Body of pancreas (tissue), 4 donors: ENCODE measurements around the gene LMBR1. TPM values are rescaled to one million over a fixed set of nuclear protein-coding genes. Genes with fewer than 3 reads are reported as not detected.

ENCODE experiments used
- ATAC-seq: fragments of 150-250 bp; one replicate; pipeline ENCODE4 v1.9.1; 2016
- DNase-seq, 4 donors: peaks; one replicate each; pipeline ENCODE4 v3.0.0-alpha.2; 2019
- H3K27ac ChIP-seq, 4 donors: fragments of 200-600 bp; sonication (generic); 1 replicate in 3 of 4; 2 replicates in 1 of 4; pipeline versions ENCODE4 v1.5.1 to v1.6.1; 2016 to 2019; ENCODE audit warnings: mild to moderate bottlenecking in 1 of 4, mixed read lengths in 1 of 4, moderate library complexity in 1 of 4
- H3K27me3 ChIP-seq, 2 donors: fragments of 200-600 bp; sonication (generic); one replicate each; pipeline ENCODE4 v1.6.0; 2016; ENCODE audit warnings: mild to moderate bottlenecking in 1 of 2
- H3K36me3 ChIP-seq, 2 donors: fragments of 200-600 bp; sonication (generic); replicated peaks in 1 of 2; 2 replicates each; pipeline ENCODE4 v1.5.1; 2016; ENCODE audit warnings: low read depth in 2 of 2; ENCODE audit not compliant: insufficient read depth in 1 of 2
- H3K4me1 ChIP-seq: fragments of 200-600 bp; sonication (generic); one replicate; pipeline ENCODE4 v1.6.0; 2016
- H3K4me3 ChIP-seq, 2 donors: fragments of 200-600 bp; sonication (generic); 1 replicate in 1 of 2; 2 replicates in 1 of 2; pipeline ENCODE4 v1.5.1; 2016 to 2019
- H3K9me3 ChIP-seq, 3 donors: fragments of 200-600 bp; sonication (generic); 1 replicate in 2 of 3; 2 replicates in 1 of 3; pipeline ENCODE4 v1.5.1; 2016
- CTCF ChIP-seq, 7 experiments: fragments of 450-650 bp in 4 of 7; fragments of 200-600 bp in 3 of 7; sonication (generic) in 3 of 7; IDR thresholded peaks; one replicate each; pipeline ENCODE4 v1.5.1; 2016 to 2019; ENCODE audit warnings: antibody characterized with exemption in 7 of 7
- POLR2A ChIP-seq, 3 donors: fragments of 450-650 bp; IDR thresholded peaks; one replicate each; pipeline ENCODE4 v1.6.1; 2016; ENCODE audit warnings: antibody characterized with exemption in 3 of 3, mild to moderate bottlenecking in 2 of 3
- WGBS, 2 donors: methylation state at CpG; one replicate each; pipeline ENCODE4 v1.1.5; 2017; 5-methylcytosine and 5-hydroxymethylcytosine counted together
- intact Hi-C: fragments of 100-400 bp; cut with DNase I; formaldehyde crosslinking; loops from one replicate; pipeline ENCODE4 v1.15.1; 2023
- total RNA-seq, 2 donors: library from RNA; depleted of rRNA; stranded (reverse); fragments of >200 nt; gene quantifications; one replicate each; pipeline ENCODE4 v1.1.0, GENCODE V29; 2016

LMBR1 gene
- total RNA-seq, 2 donors from 2014 or later: 23.4 to 54.0 TPM

- 74 to 84% methylated on average over 10 to 13 of the region's 13 CpGs for WGBS, 2 donors
- DNase-seq: no peak
- H3K36me3 ChIP-seq: no peaks in the 10 kb centered on the region
Observed at GRCh38 chr7:156642306-156643045, 250.5 kb downstream of the LMBR1 start.

GRCh38 chr7:156640949-156641485 is 252.0 kb downstream of the LMBR1 start:
- peak; percentile 50 to 59 (median 56) for DNase-seq
- Histone ChIP-seq H3K27me3 (no peaks in the 10 kb centered on the region), H3K9me3 (no peaks in the 10 kb centered on the region), H3K4me3 (peak overlapping the region; percentile 66 to 71), H3K36me3 (no peaks in the 10 kb centered on the region), H3K27ac (peak overlapping the region; percentile 51 to 82 (median 75)), H3K4me1 (peaks cover 18% of the 10 kb centered on the region)
- intact Hi-C loops: no loop called here
- no peak for TF ChIP-seq CTCF (IDR thresholded peaks at IDR 0.05)
- TF ChIP-seq POLR2A (IDR thresholded peaks at IDR 0.05): peak in 1 of 3 donors; percentile 36
- peak; percentile 54 for ATAC-seq
- 2 to 3% methylated on average over 15 to 30 of the region's 30 CpGs for WGBS, 2 donors

More at GRCh38 chr7:156642306-156643045, 250.5 kb downstream of the LMBR1 start:
- no peak for ATAC-seq
- H3K27ac ChIP-seq: no peak overlapping the region
- H3K4me3 ChIP-seq: no peak overlapping the region
- H3K9me3 ChIP-seq: no peaks in the 10 kb centered on the region
- no peaks in the 10 kb centered on the region for H3K27me3 ChIP-seq
- intact Hi-C loops: no loop called here
- no peak for TF ChIP-seq CTCF (IDR thresholded peaks at IDR 0.05)
- TF ChIP-seq POLR2A (IDR thresholded peaks at IDR 0.05): no peak
- H3K4me1 ChIP-seq: peaks cover 18% of the 10 kb centered on the region

- peak; percentile 99 for ATAC-seq
- DNase-seq: peak; percentile 97 to 99 (median 98)
- TF ChIP-seq CTCF (IDR thresholded peaks at IDR 0.05): no peak
- peak; percentile 36 to 77 (median 67) for TF ChIP-seq POLR2A (IDR thresholded peaks at IDR 0.05)
Observed at GRCh38 chr7:156640257-156640948, 252.6 kb downstream of the LMBR1 start, which contains the start of gene RNF32. Gene RNF32, plus strand, starts transcription at chr7:156640774. Its CDS starts 3,104 bp downstream, at chr7:156643878.

GRCh38 chr7:156639426-156640256 is 253.3 kb downstream of the LMBR1 start:
- Histone ChIP-seq H3K27me3 (no peaks in the 10 kb centered on the region), H3K9me3 (no peaks in the 10 kb centered on the region), H3K36me3 (no peaks in the 10 kb centered on the region), H3K4me3 (peak overlapping the region; percentile 66 to 71), H3K4me1 (peaks cover 18% of the 10 kb centered on the region), H3K27ac (peak overlapping the region; percentile 51 to 82 (median 75))
- WGBS, 2 donors: 51 to 87% methylated on average over 35 to 50 of the region's 52 CpGs
- DNase-seq (peak; percentile 12 to 22 (median 18)), ATAC-seq (no peak)
- no peak for TF ChIP-seq CTCF (IDR thresholded peaks at IDR 0.05)
- intact Hi-C loops: no loop called here

More at GRCh38 chr7:156640257-156640948, 252.6 kb downstream of the LMBR1 start, which contains the start of gene RNF32:
- H3K9me3 ChIP-seq: no peaks in the 10 kb centered on the region
- H3K27me3 ChIP-seq: no peaks in the 10 kb centered on the region
- peaks cover 18% of the 10 kb centered on the region for H3K4me1 ChIP-seq
- H3K4me3 ChIP-seq: peak within 1 kb of the TSS; percentile 66 to 71
- WGBS, 2 donors: 0 to 2% methylated on average over 22 to 85 of the region's 85 CpGs
- H3K36me3 ChIP-seq: no peaks in the 10 kb centered on the region
- peak within 1 kb of the TSS; percentile 51 to 82 (median 75) for H3K27ac ChIP-seq
- intact Hi-C loops: no loop called here
